HG03520 (cell line): ENCODE data around the gene TMEM233.
"Not testable (repeated sequence)": the region's sequence is repeated elsewhere in the genome, so short reads cannot be mapped to it uniquely, and the experiment has no call there.

Source experiments
- ATAC-seq: cut with Tn5 transposase; IDR thresholded peaks from one replicate; pipeline ENCODE4 v1.9.1; 2021; ENCODE audit warnings: mild to moderate bottlenecking, moderate library complexity; ENCODE audit not compliant: unreplicated experiment

TMEM233 gene

DNA sequence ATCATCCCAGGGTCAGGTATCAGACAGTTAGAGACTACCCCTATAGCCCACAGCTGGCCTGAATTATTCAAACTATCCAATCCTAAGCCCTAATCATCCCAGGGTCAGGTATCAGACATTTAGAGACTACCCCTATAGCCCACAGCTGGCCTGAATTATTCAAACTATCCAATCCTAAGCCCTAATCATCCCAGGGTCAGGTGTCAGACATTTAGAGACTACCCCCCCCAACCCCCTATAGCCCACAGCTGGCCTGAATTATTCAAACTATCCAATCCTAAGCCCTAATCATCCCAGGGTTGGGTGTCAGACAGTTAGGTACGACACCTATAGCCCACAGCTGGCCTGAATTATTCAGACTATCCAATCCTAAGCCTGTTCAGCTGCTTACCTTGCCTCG lies 63.4 kb downstream of the TMEM233 start:
- ATAC-seq, result not testable (repeated sequence)

- ATAC-seq, result not testable (repeated sequence)
Measured at GRCh38 chr12:119658166-119658565, 64.6 kb downstream of the TMEM233 start.

DNA sequence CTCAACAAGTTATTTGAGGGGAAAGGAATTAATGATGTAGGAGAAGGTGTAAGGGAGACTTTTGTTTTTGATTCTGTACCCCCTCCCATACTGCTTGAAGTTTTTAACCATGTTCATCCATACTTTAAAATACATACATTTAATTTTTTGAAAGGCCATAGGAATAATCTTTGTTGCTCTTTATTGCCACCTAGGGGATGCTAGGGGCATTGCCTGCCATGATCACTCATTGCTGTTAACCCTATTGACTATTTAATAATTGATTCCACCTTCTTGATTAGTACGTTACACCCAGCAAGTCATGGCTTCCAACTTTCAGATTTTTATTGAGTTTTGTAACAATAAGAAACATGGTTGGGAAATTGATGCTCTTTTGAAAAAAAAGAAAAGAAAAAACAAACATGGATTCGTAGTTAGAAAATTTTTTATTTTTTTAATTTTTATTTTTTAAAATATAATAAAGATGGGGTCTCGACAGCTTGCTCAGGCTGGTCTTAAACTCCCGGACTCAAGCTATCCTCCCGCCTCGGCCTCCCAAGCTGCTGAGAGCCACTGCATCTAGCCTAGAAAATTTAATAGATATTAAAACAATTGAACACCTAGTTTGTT lies 65.8 kb downstream of the TMEM233 start:
- peak; percentile 55 for ATAC-seq

- ATAC-seq, result no peak
Measured at GRCh38 chr12:119660076-119660475, 66.5 kb downstream of the TMEM233 start.

- no peak for ATAC-seq
Measured at GRCh38 chr12:119661882-119662281, 68.3 kb downstream of the TMEM233 start.

- ATAC-seq, result no peak
Measured at GRCh38 chr12:119664642-119665041, 71.1 kb downstream of the TMEM233 start.

- ATAC-seq, result no peak
Measured at GRCh38 chr12:119665164-119665929, 71.8 kb downstream of the TMEM233 start.

DNA sequence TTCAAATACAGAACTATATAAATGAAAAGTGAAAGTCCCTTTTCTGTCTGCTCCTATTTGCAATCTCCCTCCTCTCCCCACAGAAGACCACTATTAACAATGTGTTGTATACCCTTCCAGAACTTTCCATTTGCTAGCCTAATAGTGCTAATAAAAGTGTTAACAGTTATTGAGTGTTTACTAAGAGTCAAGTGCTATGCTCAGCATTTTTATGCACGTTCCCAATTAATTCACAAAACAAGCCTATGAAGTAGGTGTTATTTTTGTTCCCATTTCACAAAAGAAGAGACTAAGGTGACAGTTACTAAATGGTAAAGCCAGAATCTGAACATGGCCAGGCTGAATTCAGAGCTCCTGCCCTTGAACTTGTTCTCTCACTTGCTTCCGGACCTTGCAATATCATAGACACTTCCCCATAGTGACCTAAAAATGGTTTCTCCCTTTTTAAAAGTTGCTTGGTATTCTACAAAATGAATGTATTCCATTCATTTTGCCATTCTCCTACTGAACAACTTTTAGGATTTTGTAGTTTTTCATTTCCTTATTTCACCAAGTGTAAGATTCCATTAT lies 72.7 kb downstream of the TMEM233 start:
- ATAC-seq, result no peak

- no peak for ATAC-seq
Measured at GRCh38 chr12:119666900-119667576, 73.5 kb downstream of the TMEM233 start.

DNA sequence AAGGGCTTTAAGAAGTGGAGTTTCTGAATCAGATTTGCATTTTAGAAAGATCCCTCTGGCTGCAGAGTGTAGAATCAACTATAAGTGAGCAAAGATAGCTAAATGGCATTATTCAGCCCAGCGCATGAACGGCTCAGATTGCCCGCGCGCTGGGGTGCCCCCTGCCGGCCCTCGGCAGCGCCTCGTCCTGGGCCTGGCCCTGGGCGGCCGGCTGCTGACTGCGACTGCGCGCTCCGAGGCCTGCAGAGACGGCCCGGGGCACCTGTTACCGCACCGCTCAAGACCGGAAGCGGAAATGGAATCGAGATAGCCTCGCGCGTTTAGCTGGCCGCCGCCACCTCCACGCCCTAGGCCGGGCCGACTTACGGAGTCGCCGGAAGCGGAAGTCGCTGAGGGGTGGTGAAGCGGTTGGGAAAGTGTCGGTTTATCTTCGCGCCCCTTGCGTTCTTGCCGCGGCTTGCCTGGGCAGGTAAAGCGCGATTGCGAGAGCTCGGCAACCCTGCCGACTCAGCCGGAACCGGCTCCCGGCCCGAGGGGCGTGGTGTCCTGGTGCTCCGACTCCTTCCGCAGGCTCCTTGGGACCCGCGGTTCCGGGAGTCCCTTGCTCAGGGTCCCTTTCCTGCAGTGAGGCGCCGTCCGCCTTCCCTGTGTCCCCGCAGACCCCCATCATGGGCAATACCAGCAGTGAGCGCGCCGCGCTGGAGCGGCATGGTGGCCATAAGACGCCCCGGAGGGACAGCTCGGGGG lies 74.2 kb downstream of the TMEM233 start, which contains the start of gene PRKAB1:
PRKAB1 (plus strand) TSS at position 557 of the 747 bp plus-strand sequence; CDS start at position 669, 112 bp downstream.
- peak; percentile 86 for ATAC-seq

GRCh38 chr12:119668324-119668841 lies 74.8 kb downstream of the TMEM233 start:
- no peak for ATAC-seq

DNA sequence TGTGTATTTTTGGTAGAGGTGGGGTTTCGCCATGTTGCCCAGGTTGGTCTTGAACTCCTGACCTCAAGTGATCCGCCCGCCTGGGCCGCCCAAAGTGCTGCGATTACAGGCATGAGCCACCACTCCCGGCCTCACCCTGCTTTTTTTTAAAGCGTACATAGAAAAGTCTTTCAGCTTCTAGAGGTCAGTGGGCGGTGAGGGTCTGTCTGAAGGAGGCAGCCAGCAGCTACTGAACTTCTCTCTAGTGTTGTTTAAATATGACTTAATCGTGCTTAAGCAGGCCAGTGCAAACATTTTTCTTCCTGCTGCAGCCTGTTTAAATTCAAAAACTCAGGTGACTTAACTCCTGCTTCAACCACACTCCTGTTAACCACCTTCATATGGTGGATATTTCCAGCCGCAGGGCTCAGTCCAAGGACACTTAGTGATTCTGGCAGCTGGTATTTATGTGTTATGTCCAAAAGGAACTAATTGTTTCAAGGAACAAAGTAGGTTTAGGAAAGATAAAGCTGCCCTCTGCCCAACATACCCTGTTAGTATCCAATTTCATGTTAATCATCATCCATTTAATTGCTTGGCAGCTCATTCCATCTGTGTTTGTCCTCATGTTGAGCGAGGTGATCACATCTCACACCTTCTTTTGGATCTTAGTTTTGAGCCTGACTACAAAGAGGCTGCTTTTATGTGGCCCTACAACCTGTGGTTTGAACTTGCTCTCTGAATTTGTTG lies 76.3 kb downstream of the TMEM233 start:
- no peak for ATAC-seq

- ATAC-seq, result no peak
Measured at GRCh38 chr12:119671070-119671469, 77.5 kb downstream of the TMEM233 start.

DNA sequence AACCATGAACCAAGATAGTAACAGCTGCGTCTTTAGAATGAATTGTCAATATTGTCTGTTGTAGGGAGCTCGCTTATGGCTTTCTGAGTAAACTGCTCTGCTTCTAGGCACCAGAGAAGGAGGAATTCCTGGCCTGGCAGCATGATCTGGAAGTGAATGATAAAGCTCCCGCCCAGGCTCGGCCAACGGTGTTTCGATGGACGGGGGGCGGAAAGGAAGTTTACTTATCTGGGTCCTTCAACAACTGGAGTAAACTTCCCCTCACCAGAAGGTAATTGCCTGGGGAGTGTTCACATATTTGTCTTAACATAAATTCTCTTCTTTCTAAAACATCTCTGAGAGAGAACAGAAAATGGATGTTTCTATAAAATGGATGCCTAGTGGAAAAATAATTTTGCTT lies 78.6 kb downstream of the TMEM233 start:
- no peak for ATAC-seq

DNA sequence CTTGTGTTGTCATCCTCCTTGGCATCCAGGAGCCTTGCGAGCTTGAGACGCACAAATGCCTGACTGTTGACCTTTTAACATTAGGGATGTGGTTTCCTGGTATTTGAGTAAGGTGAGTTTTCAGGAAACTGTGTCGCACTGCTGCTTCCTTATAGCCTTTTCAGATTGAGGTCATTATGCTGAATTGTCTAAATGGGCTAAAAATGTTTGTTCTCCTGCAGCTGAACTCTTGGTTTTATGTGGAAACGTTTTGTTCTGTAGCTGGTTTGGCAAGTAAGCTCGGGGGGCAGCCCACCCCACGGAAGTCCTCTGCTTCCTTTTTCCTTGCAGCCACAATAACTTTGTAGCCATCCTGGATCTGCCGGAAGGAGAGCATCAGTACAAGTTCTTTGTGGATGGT lies 80.1 kb downstream of the TMEM233 start:
- no peak for ATAC-seq

DNA sequence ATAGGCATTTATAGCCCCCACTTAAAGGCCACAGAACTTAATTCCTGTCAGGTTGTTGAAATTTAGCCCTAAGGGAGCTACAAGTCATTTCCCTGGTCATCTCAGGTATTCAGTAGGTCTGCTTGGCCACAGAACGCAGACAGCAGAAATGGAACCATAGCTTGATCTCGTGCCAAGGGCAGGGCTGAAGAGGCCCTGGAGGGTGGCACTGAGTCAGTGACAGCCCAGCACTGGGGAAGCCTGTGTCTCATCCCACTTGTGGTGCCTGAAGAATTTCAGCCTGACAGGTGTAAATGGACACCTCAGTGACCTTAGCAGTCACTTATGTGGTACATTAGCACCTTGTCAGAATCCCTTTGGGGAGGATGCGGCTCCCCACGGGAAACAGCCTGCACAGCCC lies 81.0 kb downstream of the TMEM233 start:
- no peak for ATAC-seq

DNA sequence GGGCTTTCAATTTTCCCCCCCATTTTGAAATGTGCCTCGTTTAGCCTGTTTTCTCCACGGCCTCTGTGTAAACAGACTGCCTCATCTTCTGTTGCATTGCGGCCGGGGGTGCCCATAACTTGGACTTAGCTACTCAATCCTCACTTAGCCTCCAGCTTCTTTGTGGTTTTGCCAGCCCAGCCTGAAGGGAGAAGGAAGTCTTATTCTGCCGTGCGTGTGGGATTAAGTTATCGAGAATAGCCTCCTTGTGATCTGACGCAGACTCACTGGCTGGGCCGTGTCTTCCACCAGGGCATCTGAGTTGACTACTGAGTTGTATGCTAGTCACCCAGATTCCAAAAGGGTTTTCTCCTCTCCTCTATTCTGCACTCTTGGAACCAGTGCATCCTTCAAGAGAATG lies 82.4 kb downstream of the TMEM233 start:
- no peak for ATAC-seq

DNA sequence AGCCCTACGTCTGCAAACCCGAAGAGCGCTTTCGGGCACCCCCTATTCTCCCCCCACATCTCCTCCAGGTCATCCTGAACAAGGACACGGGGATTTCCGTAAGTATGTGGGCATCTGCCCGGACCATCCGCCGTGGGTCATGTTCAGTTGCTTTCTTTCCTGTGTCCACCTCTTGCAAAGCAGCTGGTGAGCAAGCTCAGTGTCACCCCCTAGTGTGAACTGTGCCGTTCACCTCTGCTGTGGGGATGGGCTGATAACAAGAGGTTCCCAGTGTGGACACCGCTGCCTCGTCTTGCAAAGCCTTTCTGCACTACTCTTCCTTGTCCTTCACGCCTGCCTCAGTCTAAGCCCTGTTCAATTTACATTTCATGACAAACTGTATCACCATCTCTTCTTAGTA lies 83.0 kb downstream of the TMEM233 start:
- ATAC-seq, result no peak

- no peak for ATAC-seq
Measured at GRCh38 chr12:119678459-119678858, 84.9 kb downstream of the TMEM233 start.

- no peak for ATAC-seq
Measured at GRCh38 chr12:119679081-119679480, 85.5 kb downstream of the TMEM233 start.
